K562 (cell line): ENCODE results near the gene ELOVL5. TPM values are rescaled to one million over a fixed set of nuclear protein-coding genes. Genes with fewer than 3 reads are reported as not detected.
A peak's percentile ranks its signal among the peaks of the same experiment; 100 is the strongest.

Experiments
- ARID2 ChIP-seq: fragments of 450-650 bp; IDR thresholded peaks from 2 replicates; pipeline ENCODE4 v1.6.1; 2017; ENCODE audit warnings: antibody characterized with exemption, mild to moderate bottlenecking
- ARNT ChIP-seq, 2 experiments: fragments of 450-650 bp; IDR thresholded peaks; 2 replicates each; pipeline ENCODE4 v1.6.1; 2016; ENCODE audit warnings: mild to moderate bottlenecking in 1 of 2
- ASH1L ChIP-seq: fragments of 450-650 bp; IDR thresholded peaks from 2 replicates; pipeline ENCODE4 v1.6.1; 2018; ENCODE audit warnings: borderline replicate concordance, mild to moderate bottlenecking, low read depth; ENCODE audit not compliant: partially characterized antibody
- CHAMP1 ChIP-seq: fragments of 450-650 bp; IDR thresholded peaks from 2 replicates; pipeline ENCODE4 v1.6.1; 2016; ENCODE audit warnings: mild to moderate bottlenecking
- CTBP1 ChIP-seq: fragments of 450-650 bp; IDR thresholded peaks from 2 replicates; pipeline ENCODE4 v1.6.1; 2016; ENCODE audit warnings: borderline replicate concordance
- DMBX1 ChIP-seq: fragments of 250-450 bp; sonication (Bioruptor Pico); IDR thresholded peaks from 2 replicates; pipeline ENCODE4 v1.8.0; 2022; ENCODE audit warnings: inconsistent platforms, mild to moderate bottlenecking, moderate library complexity, borderline replicate concordance
- FOXM1 ChIP-seq, 2 experiments: fragments of 450-650 bp in 1 of 2; sonication (generic) in 1 of 2; formaldehyde crosslinking in 1 of 2; IDR thresholded peaks; 2 replicates each; pipeline versions ENCODE4 v1.6.1 to v1.9.0; 2017 to 2022; ENCODE audit warnings: low read depth in 2 of 2, mild to moderate bottlenecking in 2 of 2, missing genetic modification reagents in 1 of 2, moderate library complexity in 1 of 2
- HDAC3 ChIP-seq: fragments of 450-650 bp; IDR thresholded peaks from 2 replicates; pipeline ENCODE4 v1.6.1; 2018; ENCODE audit warnings: borderline replicate concordance, mild to moderate bottlenecking, moderate library complexity; ENCODE audit not compliant: partially characterized antibody
- HNRNPL ChIP-seq: fragments of 200-400 bp; formaldehyde crosslinking; IDR thresholded peaks from 2 replicates; pipeline ENCODE4 v1.6.1; 2017; ENCODE audit warnings: low read depth, mild to moderate bottlenecking, low read length
- KDM4B ChIP-seq, 2 experiments: fragments of 450-650 bp in 1 of 2; sonication (generic) in 1 of 2; IDR thresholded peaks; 2 replicates each; pipeline ENCODE4 v1.6.1; 2016 to 2017; ENCODE audit warnings: borderline replicate concordance in 2 of 2, antibody characterized with exemption in 1 of 2, low read depth in 1 of 2, mild to moderate bottlenecking in 1 of 2
- NKRF ChIP-seq: fragments of 450-650 bp; IDR thresholded peaks from 2 replicates; pipeline ENCODE4 v1.6.1; 2016; ENCODE audit warnings: borderline replicate concordance
- POLR2B ChIP-seq: fragments of 450-650 bp; IDR thresholded peaks from 2 replicates; pipeline ENCODE4 v1.6.1; 2018; ENCODE audit warnings: low read depth; ENCODE audit not compliant: partially characterized antibody
- RBM25 ChIP-seq: fragments of 200-400 bp; formaldehyde crosslinking; IDR thresholded peaks from 2 replicates; pipeline ENCODE4 v1.6.1; 2018; ENCODE audit warnings: low read length, low read depth, moderate library complexity; ENCODE audit not compliant: severe bottlenecking
- SMARCA5 ChIP-seq: fragments of 450-650 bp; IDR thresholded peaks from 2 replicates; pipeline ENCODE4 v1.6.1; 2016
- SMARCE1 ChIP-seq: fragments of 450-650 bp; IDR thresholded peaks from 2 replicates; pipeline ENCODE4 v1.7.1; 2016; ENCODE audit warnings: mild to moderate bottlenecking
- TGIF2 ChIP-seq: sonication (generic); formaldehyde crosslinking; IDR thresholded peaks from 2 replicates; pipeline ENCODE4 v1.8.1; 2022; ENCODE audit warnings: mild to moderate bottlenecking, missing genetic modification reagents, moderate library complexity
- TRIM24 ChIP-seq, 2 experiments: fragments of 450-650 bp; IDR thresholded peaks; 2 replicates each; pipeline ENCODE4 v1.6.1; 2016
- ZBTB7A ChIP-seq: IDR thresholded peaks from 2 replicates; pipeline ENCODE4 v1.6.1; 2011; ENCODE audit warnings: low read depth, mild to moderate bottlenecking, low read length, moderate library complexity, borderline replicate concordance; ENCODE audit not compliant: control insufficient read depth
- ZBTB9 ChIP-seq: fragments of 450-650 bp; formaldehyde crosslinking; IDR thresholded peaks from 2 replicates; pipeline ENCODE4 v1.4.0; 2020; ENCODE audit warnings: mild to moderate bottlenecking, moderate library complexity
- ZNF174 ChIP-seq: fragments of 250-450 bp; sonication (Bioruptor Pico); IDR thresholded peaks from 2 replicates; pipeline ENCODE4 v1.4.0; 2020; ENCODE audit warnings: mild to moderate bottlenecking
- ZNF589 ChIP-seq: fragments of 200-800 bp; sonication (Bioruptor generic); IDR thresholded peaks from 2 replicates; pipeline ENCODE4 v1.6.1; 2016; ENCODE audit warnings: low read depth, missing genetic modification characterization, missing compliant biosample characterization
- ZNF699 ChIP-seq: fragments of 250-450 bp; sonication (Bioruptor Pico); IDR thresholded peaks from 2 replicates; pipeline ENCODE4 v1.8.0; 2021; ENCODE audit warnings: mild to moderate bottlenecking, moderate library complexity; ENCODE audit not compliant: insufficient replicate concordance
- ZNF76 ChIP-seq: fragments of 250-450 bp; sonication (Bioruptor Pico); IDR thresholded peaks from 2 replicates; pipeline ENCODE4 v1.4.0; 2020; ENCODE audit warnings: mild to moderate bottlenecking, moderate library complexity, borderline replicate concordance
- polyA plus RNA-seq, 8 experiments: library from polyadenylated mRNA; depleted of rRNA in 4 of 8; stranded (reverse) in 5 of 8; unstranded in 3 of 8; fragments of >200 nt; fragmentation: Nextera tagmentation in 2 of 8; fragmentation: Illumina TruSeq in 1 of 8; extraction: Ambion mirVana in 2 of 8; extraction: Trizol in 1 of 8; gene quantifications; 2 replicates each; pipeline versions ENCODE4 v1.2.1 to v1.2.3, GENCODE V29; 2011 to 2014; ENCODE audit warnings: inconsistent platforms in 1 of 8, missing spikeins in 1 of 8
- total RNA-seq, 7 experiments: library from RNA; depleted of rRNA in 6 of 7; stranded (reverse); fragments of >200 nt in 6 of 7; fragmentation: Illumina TruSeq in 2 of 7; extraction: Trizol in 2 of 7; gene quantifications; 2 replicates each; pipeline versions ENCODE4 v1.2.1 to v1.2.3, GENCODE V29; 2011 to 2021; ENCODE audit warnings: low replicate concordance in 1 of 7

The ELOVL5 gene
- total and polyA plus RNA-seq, 9 of the 15 experiments (the other 6 are each of a cell fraction or from before 2014, with no cell fraction given), result 70.6 to 245 (median 132) TPM

GRCh38 chr6:53358440-53359094 lies 9.8 kb upstream of the ELOVL5 start (continued):
- TF ChIP-seq ZBTB7A (no peak), ZBTB9 (no peak), DMBX1 (no peak), ZNF699 (CRISPR knock-in tag) (no peak), HNRNPL (no peak), ZNF174 (CRISPR knock-in tag) (no peak), ZNF589 (CRISPR knock-in tag) (no peak; the same call in 1 of the 2 replicates), KDM4B (IDR thresholded peaks at IDR 0.05; ENCODE audit: borderline replicate concordance in 2 of 2, low read depth in 1 of 2) (0 out of 4 replicates have a peak, but pooled peaks of 1 of the 2 experiments have one; percentile 14), TGIF2 (no peak), ZNF76 (CRISPR knock-in tag) (0 out of 2 replicates have a peak, but pooled peaks have one; percentile 8), ASH1L (no peak), ARNT (IDR thresholded peaks at IDR 0.05) (peak in 1 of 2 experiments; percentile 59; a peak in 1 of 4 replicates), HDAC3 (peak; percentile 15), SMARCA5 (peak; percentile 63; the same call in 1 of the 2 replicates), NKRF (no peak), CTBP1 (no peak), POLR2B (peak; percentile 63), ARID2 (no peak), FOXM1 (IDR thresholded peaks at IDR 0.05; ENCODE audit: low read depth) (no peak), FOXM1 (CRISPR knock-in tag; IDR thresholded peaks at IDR 0.05; ENCODE audit: low read depth) (peak; percentile 26; the same call in 1 of the 2 replicates), CHAMP1 (no peak), TRIM24 (IDR thresholded peaks at IDR 0.05) (no peak), SMARCE1 (0 out of 2 replicates have a peak, but pooled peaks have one; percentile 41), RBM25 (no peak)
